AG04449 (cell line): ENCODE measurements around the gene FLNB.

ENCODE experiments used
- CTCF ChIA-PET: fragments of 350-600 bp; formaldehyde crosslinking; extraction: SDS; loops from one replicate; lab custom pipeline; 2021; ENCODE audit warnings: antibody characterized with exemption; lab: Yijun Ruan, JAX
- POLR2A ChIA-PET: fragments of 400-600, 350-600 bp; formaldehyde crosslinking; extraction: SDS; loops from one replicate; lab custom pipeline; 2020; ENCODE audit warnings: antibody characterized with exemption, inconsistent platforms; lab: Yijun Ruan, JAX
- DNase-seq: peaks from one replicate; pipeline ENCODE4 v3.0.0-alpha.2; 2010; ENCODE audit warnings: low read depth, low spot score
- H3K4me3 ChIP-seq: 2 replicates; pipeline ENCODE4 v1.5.1; 2011; ENCODE audit warnings: low read depth, mild to moderate bottlenecking, control low read depth, low read length
- TF ChIP-seq, protein P1 (sequence below): IDR thresholded peaks from one replicate; pipeline ENCODE4 v1.5.1; 2011; ENCODE audit warnings: mild to moderate bottlenecking, moderate library complexity, low read length, control low read depth, inconsistent platforms; ENCODE audit not compliant: insufficient read depth; ENCODE audit errors: missing control alignments

Gene FLNB

DNA sequence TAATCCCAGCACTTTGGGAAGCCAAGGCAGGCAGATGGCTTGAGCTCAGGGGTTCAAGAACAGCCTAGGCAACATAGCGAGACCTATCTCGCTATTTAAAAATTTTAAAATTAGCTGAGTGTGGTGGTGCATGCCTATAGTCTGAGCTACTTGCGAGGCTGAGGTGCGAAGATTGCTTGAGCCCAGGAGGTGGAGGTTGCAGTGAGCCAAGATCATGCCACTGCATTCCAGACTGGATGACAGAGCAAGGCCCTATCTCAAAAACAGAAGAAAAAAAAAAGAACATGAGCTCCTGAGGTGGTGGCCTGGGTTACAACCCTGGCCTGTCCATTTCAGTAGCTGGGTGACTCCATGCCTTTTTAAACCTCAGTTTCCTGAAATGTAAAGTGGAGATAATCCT lies 195.3 kb downstream of the FLNB start:
- ChIA-PET CTCF (interaction anchor here (1.0 to 5.2 kb wide), 8 partner anchors 10 to 98 kb away, joined by 4 to 30 read pairs (median 6); no protein-coding TSS in a partner anchor), POLR2A (interaction anchor here (0.7 kb wide), 1 partner anchor 96 kb away, joined by 3 read pairs; no protein-coding TSS in a partner anchor)
- no peak overlapping the region for H3K4me3 ChIP-seq
- DNase-seq: no peak
- TF ChIP-seq, protein P1, sequence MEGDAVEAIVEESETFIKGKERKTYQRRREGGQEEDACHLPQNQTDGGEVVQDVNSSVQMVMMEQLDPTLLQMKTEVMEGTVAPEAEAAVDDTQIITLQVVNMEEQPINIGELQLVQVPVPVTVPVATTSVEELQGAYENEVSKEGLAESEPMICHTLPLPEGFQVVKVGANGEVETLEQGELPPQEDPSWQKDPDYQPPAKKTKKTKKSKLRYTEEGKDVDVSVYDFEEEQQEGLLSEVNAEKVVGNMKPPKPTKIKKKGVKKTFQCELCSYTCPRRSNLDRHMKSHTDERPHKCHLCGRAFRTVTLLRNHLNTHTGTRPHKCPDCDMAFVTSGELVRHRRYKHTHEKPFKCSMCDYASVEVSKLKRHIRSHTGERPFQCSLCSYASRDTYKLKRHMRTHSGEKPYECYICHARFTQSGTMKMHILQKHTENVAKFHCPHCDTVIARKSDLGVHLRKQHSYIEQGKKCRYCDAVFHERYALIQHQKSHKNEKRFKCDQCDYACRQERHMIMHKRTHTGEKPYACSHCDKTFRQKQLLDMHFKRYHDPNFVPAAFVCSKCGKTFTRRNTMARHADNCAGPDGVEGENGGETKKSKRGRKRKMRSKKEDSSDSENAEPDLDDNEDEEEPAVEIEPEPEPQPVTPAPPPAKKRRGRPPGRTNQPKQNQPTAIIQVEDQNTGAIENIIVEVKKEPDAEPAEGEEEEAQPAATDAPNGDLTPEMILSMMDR: no peak

DNA sequence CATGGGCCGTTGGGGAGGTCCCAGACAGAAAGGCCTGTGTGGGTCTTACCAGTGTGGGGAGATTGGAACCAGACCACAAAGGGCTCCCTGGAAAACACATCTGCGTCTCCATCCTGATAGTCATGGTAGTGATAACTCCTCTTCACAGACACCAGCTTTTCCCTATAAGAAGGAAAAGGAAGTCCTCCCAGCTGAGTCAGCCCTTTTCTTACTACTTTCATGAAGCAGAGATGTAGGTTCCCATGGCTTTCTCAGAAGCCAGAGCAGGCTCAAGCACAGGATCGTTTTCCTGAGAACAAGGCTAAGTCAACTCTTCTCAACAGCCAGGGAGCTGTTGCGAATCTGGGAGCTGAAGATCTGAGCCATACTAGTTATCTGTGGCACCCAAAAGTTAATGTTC lies 196.5 kb downstream of the FLNB start:
- TF ChIP-seq, protein P1: no peak
- no peak overlapping the region for H3K4me3 ChIP-seq
- no peak for DNase-seq
- CTCF ChIA-PET: interaction anchor here (1.0 to 5.5 kb wide), 8 partner anchors 13 to 102 kb away, joined by 3 to 49 read pairs (median 6); partner anchors contain the start of genes HTD2 and RPP14
- POLR2A ChIA-PET: no interaction called here

DNA sequence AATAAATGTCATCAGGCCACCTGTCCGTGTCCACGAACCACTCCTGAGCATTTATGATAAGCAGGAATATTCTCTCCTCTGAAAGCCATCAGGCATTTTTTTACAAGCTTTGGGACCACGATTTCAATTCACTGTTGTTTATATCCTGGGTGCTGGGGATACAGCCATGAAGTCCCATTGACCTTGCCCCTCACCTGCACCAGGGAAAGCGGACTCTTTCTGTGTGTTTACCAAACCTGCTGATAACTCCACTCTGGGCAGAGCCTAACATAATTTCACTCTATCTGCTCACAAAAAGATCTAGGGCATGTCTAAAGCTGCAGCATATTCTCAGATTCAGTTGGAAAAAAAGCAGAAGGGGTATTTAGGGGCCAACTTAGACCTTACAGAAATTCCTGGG lies 197.8 kb downstream of the FLNB start:
- H3K4me3 ChIP-seq: no peak overlapping the region
- CTCF ChIA-PET: interaction anchor here (0.8 to 5.5 kb wide), 7 partner anchors 12 to 101 kb away, joined by 3 to 49 read pairs (median 6); partner anchors contain the start of genes HTD2 and RPP14

DNA sequence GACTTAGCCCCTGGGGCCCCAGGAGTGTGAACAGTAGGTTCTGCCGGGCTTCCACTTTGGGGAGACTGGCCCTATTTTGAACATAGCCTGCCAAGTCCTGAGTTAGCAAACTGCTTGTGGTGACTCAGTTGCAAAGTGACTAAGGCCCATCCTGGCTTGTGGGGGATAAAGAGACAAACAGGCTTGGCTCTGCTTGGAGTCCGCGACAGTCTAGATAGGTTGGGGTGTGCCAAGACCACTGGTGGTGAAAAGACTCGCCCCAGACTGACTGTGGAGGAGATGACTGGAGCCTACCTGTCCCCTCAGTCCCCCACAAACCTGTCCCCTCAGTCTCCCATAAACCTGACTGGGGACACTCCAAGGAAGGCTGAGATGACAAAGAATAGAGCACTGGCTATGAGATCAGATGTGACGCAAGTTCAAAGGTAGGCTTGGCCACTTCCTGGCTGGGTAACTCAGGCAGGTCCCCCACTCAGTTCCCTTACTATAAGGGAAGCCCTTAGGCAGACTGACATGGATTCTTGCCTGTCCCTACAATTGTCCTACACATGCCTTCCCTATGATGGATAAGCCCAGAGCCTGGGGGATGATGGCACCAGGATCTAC lies 198.3 kb downstream of the FLNB start:
- no peak overlapping the region for H3K4me3 ChIP-seq
- ChIA-PET CTCF (interaction anchor here (0.8 to 5.5 kb wide), 4 partner anchors 12 to 100 kb away, joined by 3 to 49 read pairs (median 8); partner anchors contain the start of genes HTD2 and RPP14), POLR2A (no interaction called here)
- DNase-seq: no peak
- TF ChIP-seq, protein P1: no peak

More for the DNA sequence above, 197.8 kb downstream of the FLNB start:
- TF ChIP-seq, protein P1: no peak
- DNase-seq: no peak
- POLR2A ChIA-PET: no interaction called here

DNA sequence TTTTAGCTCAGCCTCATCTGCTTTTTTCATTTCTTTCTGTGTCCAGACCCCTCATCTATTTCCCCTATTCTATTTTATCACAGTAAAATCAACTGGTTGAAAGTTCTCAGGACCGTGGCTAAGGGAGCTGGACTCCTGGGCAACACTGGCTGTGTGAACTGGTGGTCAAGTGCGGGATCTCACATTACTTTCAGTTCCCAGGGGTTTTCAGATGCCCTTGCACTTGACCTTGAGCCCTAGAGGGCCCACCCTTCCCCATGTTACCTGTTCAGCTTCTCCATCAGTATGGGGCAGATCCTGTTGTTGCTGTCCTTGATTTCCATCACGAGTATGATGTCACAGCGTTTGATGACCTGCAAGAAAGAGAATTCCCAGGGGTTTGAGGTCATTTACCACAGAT lies 199.7 kb downstream of the FLNB start:
- no peak for DNase-seq
- CTCF ChIA-PET: interaction anchor here (0.9 to 13.8 kb wide), 5 partner anchors 10 to 98 kb away, joined by 3 to 196 read pairs (median 8); partner anchors contain the start of genes HTD2 and RPP14
- TF ChIP-seq, protein P1: no peak
- POLR2A ChIA-PET: no interaction called here
- no peak overlapping the region for H3K4me3 ChIP-seq

DNA sequence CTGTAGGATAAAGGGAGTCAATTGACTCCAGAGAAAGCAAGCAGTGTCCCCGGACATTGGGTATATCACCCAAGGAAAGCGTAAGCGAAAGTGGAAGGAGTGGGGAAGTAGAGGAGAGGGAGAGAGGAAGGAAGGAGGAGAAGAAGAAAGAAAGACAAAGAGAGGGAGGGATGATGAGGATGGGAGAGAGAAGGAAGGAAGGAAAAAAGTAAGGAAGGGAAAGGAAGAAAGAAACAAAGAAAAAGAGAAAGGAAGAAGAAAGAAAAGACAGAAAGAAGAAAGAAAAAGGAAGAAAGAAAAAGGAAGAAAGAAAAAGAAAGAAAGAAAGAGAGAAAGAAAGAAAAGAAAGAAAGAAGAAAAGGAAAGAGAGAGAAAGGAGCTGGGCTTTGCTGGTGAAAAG lies 201.7 kb downstream of the FLNB start:
- ChIA-PET POLR2A (no interaction called here), CTCF (interaction anchor here (0.7 to 13.8 kb wide), 5 partner anchors 8 to 90 kb away, joined by 3 to 196 read pairs (median 7); no protein-coding TSS in a partner anchor)
- TF ChIP-seq, protein P1: no peak
- H3K4me3 ChIP-seq: no peak overlapping the region
- no peak for DNase-seq
